Adrenal gland (tissue), 5 donors: Measurements from ENCODE around the gene SLC35B4.

Source experiments
- CTCF ChIP-seq, 6 experiments: fragments of 450-650 bp in 4 of 6; fragments of 200-600 bp in 2 of 6; sonication (generic) in 1 of 6; IDR thresholded peaks; 1 replicate in 5 of 6; 2 replicates in 1 of 6; pipeline versions ENCODE4 v1.5.1 to v1.8.0; 2016 to 2021; ENCODE audit warnings: antibody characterized with exemption in 6 of 6, mild to moderate bottlenecking in 2 of 6, moderate library complexity in 1 of 6
- POLR2A ChIP-seq, 2 donors: fragments of 450-650 bp; IDR thresholded peaks; one replicate each; pipeline ENCODE4 v1.6.1; 2017; ENCODE audit warnings: antibody characterized with exemption in 2 of 2, mild to moderate bottlenecking in 2 of 2, moderate library complexity in 1 of 2
- donor health status: DM: no; HTN: no; CAD: no.

GRCh38 chr7:134313543-134313942 lies 3.2 kb downstream of the SLC35B4 start:
- TF ChIP-seq CTCF (IDR thresholded peaks at IDR 0.05): no peak
- TF ChIP-seq POLR2A (IDR thresholded peaks at IDR 0.05): no peak
